K562 (cell line): ENCODE data around the gene SDHC. TPM values are rescaled to one million over a fixed set of nuclear protein-coding genes. Genes with fewer than 3 reads are reported as not detected.

Experiments used
- ARID3A ChIP-seq: IDR thresholded peaks from 2 replicates; pipeline ENCODE4 v1.6.1; 2012; ENCODE audit warnings: low read depth, low read length, improper control_type of control experiment, borderline replicate concordance
- BACH1 ChIP-seq: fragments of 200-800 bp; sonication (Bioruptor generic); IDR thresholded peaks from 2 replicates; pipeline ENCODE4 v1.6.1; 2016; ENCODE audit warnings: missing genetic modification characterization, missing compliant biosample characterization
- C11orf30 ChIP-seq: fragments of 450-650 bp; IDR thresholded peaks from 2 replicates; pipeline ENCODE4 v1.6.1; 2016; ENCODE audit warnings: low read depth, mild to moderate bottlenecking
- CC2D1A ChIP-seq: fragments of 450-650 bp; IDR thresholded peaks from 2 replicates; pipeline ENCODE4 v1.6.1; 2017; ENCODE audit warnings: mild to moderate bottlenecking
- CEBPG ChIP-seq, 3 experiments: fragments of 200-800 bp in 1 of 3; sonication (Bioruptor generic) in 1 of 3; sonication (generic) in 1 of 3; formaldehyde crosslinking in 1 of 3; IDR thresholded peaks in 2 of 3; conservative IDR thresholded peaks in 1 of 3; 2 replicates each; pipeline versions ENCODE4 v1.6.1 to v1.8.0; 2016 to 2022; ENCODE audit warnings: missing compliant biosample characterization in 2 of 3, missing genetic modification characterization in 2 of 3, mild to moderate bottlenecking in 1 of 3, missing genetic modification reagents in 1 of 3
- CREB3 ChIP-seq: fragments of 450-650 bp; conservative IDR thresholded peaks from 2 replicates; pipeline ENCODE4 v1.6.1; 2016; ENCODE audit warnings: missing genetic modification characterization, low read depth, mild to moderate bottlenecking, missing compliant biosample characterization, moderate library complexity
- DIDO1 ChIP-seq: fragments of 450-650 bp; IDR thresholded peaks from 2 replicates; pipeline ENCODE4 v1.6.1; 2016; ENCODE audit warnings: low read depth, missing biosample characterization, missing genetic modification characterization
- DPF2 ChIP-seq: fragments of 450-650 bp; IDR thresholded peaks from 2 replicates; pipeline ENCODE4 v1.6.1; 2016
- ELF1 ChIP-seq: fragments of 200-800 bp; sonication (Bioruptor generic); IDR thresholded peaks from 2 replicates; pipeline ENCODE4 v1.6.1; 2016; ENCODE audit warnings: missing genetic modification characterization, missing compliant biosample characterization
- ETS2 ChIP-seq: IDR thresholded peaks from 2 replicates; pipeline ENCODE4 v1.6.1; 2016; ENCODE audit warnings: borderline replicate concordance, missing genetic modification characterization, mild to moderate bottlenecking, moderate library complexity, missing compliant biosample characterization; ENCODE audit not compliant: poor library complexity, severe bottlenecking
- GATAD2A ChIP-seq: fragments of 450-650 bp; IDR thresholded peaks from 2 replicates; pipeline ENCODE4 v1.6.1; 2017
- KHSRP ChIP-seq: fragments of 450-650 bp; IDR thresholded peaks from 2 replicates; pipeline ENCODE4 v1.6.1; 2017
- LEF1 ChIP-seq: fragments of 450-650 bp; IDR thresholded peaks from 2 replicates; pipeline ENCODE4 v1.6.1; 2016; ENCODE audit warnings: mild to moderate bottlenecking
- MYC ChIP-seq, 2 experiments: fragments of 250-450 bp in 1 of 2; sonication (Bioruptor Pico) in 1 of 2; IDR thresholded peaks; 2 replicates each; pipeline versions ENCODE4 v1.5.1 to v1.6.1; 2012 to 2021; ENCODE audit warnings: low read depth in 2 of 2, borderline replicate concordance in 1 of 2, improper control_type of control experiment in 1 of 2, low read length in 1 of 2, mild to moderate bottlenecking in 1 of 2, moderate library complexity in 1 of 2
- RFX7 ChIP-seq: fragments of 250-450 bp; sonication (Bioruptor Pico); IDR thresholded peaks from 2 replicates; pipeline ENCODE4 v1.5.1; 2021; ENCODE audit warnings: mild to moderate bottlenecking
- SMAD4 ChIP-seq: fragments of 250-450 bp; sonication (Bioruptor Pico); conservative IDR thresholded peaks from 2 replicates; pipeline ENCODE4 v1.8.0; 2021; ENCODE audit warnings: inconsistent platforms, mild to moderate bottlenecking, moderate library complexity
- SMARCC2 ChIP-seq: fragments of 450-650 bp; IDR thresholded peaks from 2 replicates; pipeline ENCODE4 v1.6.1; 2017; ENCODE audit warnings: antibody characterized with exemption, moderate library complexity, mild to moderate bottlenecking, low read depth
- ZC3H8 ChIP-seq: fragments of 450-650 bp; IDR thresholded peaks from 2 replicates; pipeline ENCODE4 v1.6.1; 2017
- ZFP91 ChIP-seq: sonication (generic); formaldehyde crosslinking; IDR thresholded peaks from 2 replicates; pipeline ENCODE4 v1.8.0; 2022; ENCODE audit warnings: mild to moderate bottlenecking, missing genetic modification reagents
- ZNF197 ChIP-seq: fragments of 200-800 bp; sonication (Bioruptor generic); IDR thresholded peaks from 2 replicates; pipeline ENCODE4 v1.6.1; 2016; ENCODE audit warnings: low read depth, missing genetic modification characterization, missing compliant biosample characterization
- ZNF280B ChIP-seq: fragments of 250-450 bp; sonication (Bioruptor Pico); IDR thresholded peaks from 2 replicates; pipeline ENCODE4 v1.5.1; 2021; ENCODE audit warnings: mild to moderate bottlenecking
- polyA plus RNA-seq, 8 experiments: library from polyadenylated mRNA; depleted of rRNA in 4 of 8; stranded (reverse) in 5 of 8; unstranded in 3 of 8; fragments of >200 nt; fragmentation: Nextera tagmentation in 2 of 8; fragmentation: Illumina TruSeq in 1 of 8; extraction: Ambion mirVana in 2 of 8; extraction: Trizol in 1 of 8; gene quantifications; 2 replicates each; pipeline versions ENCODE4 v1.2.1 to v1.2.3, GENCODE V29; 2011 to 2014; ENCODE audit warnings: inconsistent platforms in 1 of 8, missing spikeins in 1 of 8
- total RNA-seq, 7 experiments: library from RNA; depleted of rRNA in 6 of 7; stranded (reverse); fragments of >200 nt in 6 of 7; fragmentation: Illumina TruSeq in 2 of 7; extraction: Trizol in 2 of 7; gene quantifications; 2 replicates each; pipeline versions ENCODE4 v1.2.1 to v1.2.3, GENCODE V29; 2011 to 2021; ENCODE audit warnings: low replicate concordance in 1 of 7

The SDHC gene
- total and polyA plus RNA-seq, 9 of the 15 experiments (the other 6 are each of a cell fraction or from before 2014, with no cell fraction given) = 7.7 to 309 (median 174) TPM

GRCh38 chr1:161314201-161314981 lies at the start of gene SDHC (continued):
- TF ChIP-seq GATAD2A (no peak), CEBPG (CRISPR knock-in tag; IDR thresholded peaks at IDR 0.05) (peak; percentile 31; the same call in 1 of the 2 replicates), CEBPG (tag; conservative IDR thresholded peaks at IDR 0.05 in 1 of 2, IDR thresholded peaks at IDR 0.05 in 1 of 2) (no peak), BACH1 (tag) (0 out of 2 replicates have a peak, but pooled peaks have one; percentile 36), ZNF280B (CRISPR knock-in tag) (no peak), KHSRP (no peak), C11orf30 (peak; percentile 96), RFX7 (CRISPR knock-in tag) (no peak), ZC3H8 (no peak), SMAD4 (0 out of 2 replicates have a peak, but pooled peaks have one; percentile 42), ARID3A (no peak), CREB3 (0 out of 2 replicates have a peak, but pooled peaks have one; percentile 47), DIDO1 (tag) (0 out of 2 replicates have a peak, but pooled peaks have one; percentile 12), MYC (IDR thresholded peaks at IDR 0.05; ENCODE audit: low read depth, low read length) (no peak), MYC (CRISPR knock-in tag; IDR thresholded peaks at IDR 0.05; ENCODE audit: borderline replicate concordance, low read depth) (0 out of 2 replicates have a peak, but pooled peaks have one; percentile 58), SMARCC2 (no peak), ZFP91 (CRISPR knock-in tag) (0 out of 2 replicates have a peak, but pooled peaks have one; percentile 33), ETS2 (no peak), ELF1 (peak; percentile 55; the same call in 1 of the 2 replicates), CC2D1A (peak; percentile 46; the same call in 1 of the 2 replicates), ZNF197 (CRISPR knock-in tag) (no peak; the same call in 1 of the 2 replicates), DPF2 (no peak), LEF1 (no peak)
